HepG2 (cell line): ENCODE data around the gene CYTH2. TPM values are rescaled to one million over a fixed set of nuclear protein-coding genes. Genes with fewer than 3 reads are reported as not detected.
A peak's percentile ranks its signal among the peaks of the same experiment; 100 is the strongest.

Source experiments
- BHLHE40 ChIP-seq: IDR thresholded peaks from 2 replicates; pipeline ENCODE4 v1.6.1; 2011; ENCODE audit warnings: low read length, improper control_type of control experiment
- HDAC1 ChIP-seq: sonication (generic); formaldehyde crosslinking; IDR thresholded peaks from 2 replicates; pipeline ENCODE4 v1.5.1; 2020; ENCODE audit warnings: mild to moderate bottlenecking, missing genetic modification reagents
- HDAC6 ChIP-seq: fragments of 200-600 bp; sonication (generic); IDR thresholded peaks from 2 replicates; pipeline ENCODE4 v1.7.0; 2017; ENCODE audit warnings: mild to moderate bottlenecking, antibody characterized with exemption, low read length, low read depth
- IKZF5 ChIP-seq: IDR thresholded peaks from 2 replicates; pipeline ENCODE4 v1.6.1; 2018; ENCODE audit warnings: missing genetic modification reagents, mild to moderate bottlenecking, missing compliant biosample characterization
- KLF15 ChIP-seq: sonication (generic); formaldehyde crosslinking; IDR thresholded peaks from 2 replicates; pipeline ENCODE4 v1.8.1; 2023; ENCODE audit warnings: borderline replicate concordance, mild to moderate bottlenecking, inconsistent platforms, missing genetic modification reagents, mixed read lengths
- SAP130 ChIP-seq: IDR thresholded peaks from 2 replicates; pipeline ENCODE4 v1.6.1; 2016; ENCODE audit warnings: low read depth
- SOX5 ChIP-seq: IDR thresholded peaks from 2 replicates; pipeline ENCODE4 v1.6.1; 2016; ENCODE audit warnings: borderline replicate concordance
- TAF1 ChIP-seq: sonication (generic); formaldehyde crosslinking; IDR thresholded peaks from 2 replicates; pipeline ENCODE4 v1.4.0; 2020; ENCODE audit warnings: missing genetic modification reagents
- ZGPAT ChIP-seq: IDR thresholded peaks from 2 replicates; pipeline ENCODE4 v1.6.1; 2016; ENCODE audit warnings: mild to moderate bottlenecking
- ZNF274 ChIP-seq: sonication (generic); formaldehyde crosslinking; IDR thresholded peaks from 2 replicates; pipeline ENCODE4 v1.5.1; 2020; ENCODE audit warnings: mild to moderate bottlenecking, missing genetic modification reagents
- ZNF747 ChIP-seq: sonication (generic); formaldehyde crosslinking; IDR thresholded peaks from 2 replicates; pipeline ENCODE4 v1.8.1; 2023; ENCODE audit warnings: missing genetic modification reagents, mild to moderate bottlenecking, borderline replicate concordance
- ZNF839 ChIP-seq: sonication (generic); formaldehyde crosslinking; IDR thresholded peaks from 2 replicates; pipeline ENCODE4 v1.4.0; 2020; ENCODE audit warnings: missing genetic modification reagents, mild to moderate bottlenecking, borderline replicate concordance
- polyA plus RNA-seq, 8 experiments: library from polyadenylated mRNA; depleted of rRNA in 3 of 8; stranded (reverse) in 7 of 8; unstranded in 1 of 8; fragments of >200 nt; fragmentation: Illumina TruSeq in 4 of 8; extraction: Trizol in 4 of 8; gene quantifications; 2 replicates each; pipeline versions ENCODE4 v1.2.1 to v1.2.3, GENCODE V29; 2011 to 2016; ENCODE audit warnings: low read depth in 4 of 8, missing spikeins in 1 of 8, mixed read lengths in 1 of 8; ENCODE audit not compliant: insufficient read depth in 1 of 8
- total RNA-seq, 5 experiments: library from RNA; depleted of rRNA; stranded (reverse); fragments of >200 nt; fragmentation: Illumina TruSeq; extraction: Trizol; gene quantifications; 2 replicates each; pipeline ENCODE4 v1.2.3, GENCODE V29; 2016; ENCODE audit warnings: low read depth in 1 of 5

CYTH2 gene
- total and polyA plus RNA-seq, 2 of the 13 experiments (the other 11 are each of a cell fraction or from before 2014, with no cell fraction given) = 16.5 to 39.3 TPM

- TF ChIP-seq ZNF839 (CRISPR knock-in tag) = no peak
- TF ChIP-seq KLF15 = no peak
- TF ChIP-seq TAF1 (CRISPR knock-in tag) = no peak
- peak; percentile 59; the same call in 1 of the 2 replicates for TF ChIP-seq ZNF747 (CRISPR knock-in tag)
- peak; percentile 49; the same call in 1 of the 2 replicates for TF ChIP-seq ZNF274
- 0 out of 2 replicates have a peak, but pooled peaks have one; percentile 35 for TF ChIP-seq IKZF5 (CRISPR knock-in tag)
- peak; percentile 67; the same call in 1 of the 2 replicates for TF ChIP-seq BHLHE40
- peak; percentile 60 for TF ChIP-seq SAP130
- peak; percentile 21; the same call in 1 of the 2 replicates for TF ChIP-seq SOX5 (CRISPR knock-in tag)
- peak; percentile 64; the same call in 1 of the 2 replicates for TF ChIP-seq HDAC1 (CRISPR knock-in tag)
- TF ChIP-seq ZGPAT (CRISPR knock-in tag) = no peak
- no peak for TF ChIP-seq HDAC6
Observed at GRCh38 chr19:48496959-48497727, 28.0 kb downstream of the CYTH2 start (continued).
